Measurements from ENCODE around the gene LRRC51.
"Not testable (repeated sequence)": the region's sequence is repeated elsewhere in the genome, so short reads cannot be mapped to it uniquely, and the experiment has no call there.

DNA sequence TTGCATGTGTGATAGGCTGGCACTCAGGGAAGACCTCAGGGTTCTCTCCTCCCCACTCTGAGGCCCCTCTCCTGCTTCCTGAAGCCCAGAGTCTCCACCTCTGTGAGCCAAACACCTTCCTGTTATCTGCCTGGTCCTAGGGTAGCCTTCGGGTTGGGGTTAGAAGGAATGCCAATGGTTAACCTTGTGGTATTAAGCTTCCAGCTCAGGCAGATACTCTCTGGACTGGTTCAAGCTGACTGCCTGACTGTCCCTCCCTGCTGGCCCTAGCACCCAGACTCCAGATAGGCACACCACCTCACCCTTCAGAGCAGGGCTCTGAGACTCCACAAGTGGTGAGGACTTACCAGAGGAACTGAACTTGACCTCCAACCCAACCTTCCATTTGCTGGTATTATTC is 61.9 kb downstream of the LRRC51 start:
- TF ChIP-seq EZH2 (IDR thresholded peaks at IDR 0.05; ENCODE audit: borderline replicate concordance, insufficient read depth, low read depth, low read length, poor library complexity, severe bottlenecking): not testable (repeated sequence)
- TF ChIP-seq, protein P1, sequence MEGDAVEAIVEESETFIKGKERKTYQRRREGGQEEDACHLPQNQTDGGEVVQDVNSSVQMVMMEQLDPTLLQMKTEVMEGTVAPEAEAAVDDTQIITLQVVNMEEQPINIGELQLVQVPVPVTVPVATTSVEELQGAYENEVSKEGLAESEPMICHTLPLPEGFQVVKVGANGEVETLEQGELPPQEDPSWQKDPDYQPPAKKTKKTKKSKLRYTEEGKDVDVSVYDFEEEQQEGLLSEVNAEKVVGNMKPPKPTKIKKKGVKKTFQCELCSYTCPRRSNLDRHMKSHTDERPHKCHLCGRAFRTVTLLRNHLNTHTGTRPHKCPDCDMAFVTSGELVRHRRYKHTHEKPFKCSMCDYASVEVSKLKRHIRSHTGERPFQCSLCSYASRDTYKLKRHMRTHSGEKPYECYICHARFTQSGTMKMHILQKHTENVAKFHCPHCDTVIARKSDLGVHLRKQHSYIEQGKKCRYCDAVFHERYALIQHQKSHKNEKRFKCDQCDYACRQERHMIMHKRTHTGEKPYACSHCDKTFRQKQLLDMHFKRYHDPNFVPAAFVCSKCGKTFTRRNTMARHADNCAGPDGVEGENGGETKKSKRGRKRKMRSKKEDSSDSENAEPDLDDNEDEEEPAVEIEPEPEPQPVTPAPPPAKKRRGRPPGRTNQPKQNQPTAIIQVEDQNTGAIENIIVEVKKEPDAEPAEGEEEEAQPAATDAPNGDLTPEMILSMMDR (IDR thresholded peaks at IDR 0.05): not testable (repeated sequence)
